ENCODE data around the gene CHCHD3. TPM values are rescaled to one million over a fixed set of nuclear protein-coding genes. Genes with fewer than 3 reads are reported as not detected.
A peak's percentile ranks its signal among the peaks of the same experiment; 100 is the strongest.
"Not testable (repeated sequence)": the region's sequence is repeated elsewhere in the genome, so short reads cannot be mapped to it uniquely, and the experiment has no call there.

CHCHD3 gene
- total RNA-seq, 8 experiments from 2014 or later: 74.5 to 122 (median 90.0) TPM

DNA sequence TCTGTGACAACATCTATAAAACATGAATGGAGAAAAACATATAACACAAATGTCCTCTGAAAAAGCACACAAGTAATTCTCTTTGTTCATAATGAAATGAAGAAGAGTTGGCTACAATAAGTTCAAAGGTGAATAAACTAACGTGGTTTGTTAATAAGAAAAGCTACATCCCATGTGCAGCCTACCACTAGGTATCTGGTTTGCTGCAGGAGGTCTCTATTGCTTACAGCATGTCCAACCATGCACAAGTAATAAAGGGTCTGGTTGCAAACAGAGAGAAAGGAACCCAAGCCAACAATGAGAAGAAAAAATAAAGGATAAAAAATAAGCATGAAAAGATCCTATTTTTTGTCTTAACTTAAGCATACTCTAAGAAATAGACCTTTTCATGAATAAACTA lies 139.2 kb downstream of the CHCHD3 start:
- Histone ChIP-seq H3K27ac (no peak overlapping the region), H3K4me1 (replicated peaks in 1 of 2) (peaks cover 0 to 4% of the 10 kb centered on the region in 2 donors), H3K4me3 (no peak overlapping the region)
- WGBS, 10 experiments: 50 to 90% (median 64%) methylated on average over 1 of the region's 1 CpG; no CpG with 5 or more reads in 2 of the 10 experiments
- in situ Hi-C loops (cut with MboI; ENCODE audit: low pct_unique_long_range_greater_than_20kb in 2 of 9, low sequenced_read_pairs in 9 of 9, unreplicated experiment in 9 of 9): no loop called here
- ATAC-seq (replicated peaks in 6 of 8): no peak

DNA sequence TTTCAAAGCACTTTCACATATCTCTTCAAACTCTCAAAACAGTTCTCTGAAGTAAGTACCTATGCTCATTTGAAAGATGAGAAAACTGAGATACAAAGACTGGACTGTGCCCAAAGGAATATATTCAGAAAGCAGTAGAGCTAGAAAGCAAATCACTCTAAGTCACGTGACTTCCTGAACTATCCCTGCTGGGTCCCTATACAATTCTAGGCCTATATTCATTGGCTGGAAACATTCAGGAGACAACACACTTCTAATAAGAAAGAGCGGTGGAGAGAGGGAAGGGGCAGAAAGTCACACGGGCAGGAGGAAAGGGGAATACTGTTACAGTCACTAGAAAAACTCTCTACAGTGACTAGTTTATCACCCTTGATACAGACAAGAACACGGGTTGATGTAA lies 140.0 kb downstream of the CHCHD3 start:
- ATAC-seq (replicated peaks in 6 of 8): no peak
- 80 to 100% (median 100%) methylated on average over 1 to 4 of the region's 4 CpGs; no CpG with 5 or more reads in 1 of the 10 experiments for WGBS, 10 experiments

DNA sequence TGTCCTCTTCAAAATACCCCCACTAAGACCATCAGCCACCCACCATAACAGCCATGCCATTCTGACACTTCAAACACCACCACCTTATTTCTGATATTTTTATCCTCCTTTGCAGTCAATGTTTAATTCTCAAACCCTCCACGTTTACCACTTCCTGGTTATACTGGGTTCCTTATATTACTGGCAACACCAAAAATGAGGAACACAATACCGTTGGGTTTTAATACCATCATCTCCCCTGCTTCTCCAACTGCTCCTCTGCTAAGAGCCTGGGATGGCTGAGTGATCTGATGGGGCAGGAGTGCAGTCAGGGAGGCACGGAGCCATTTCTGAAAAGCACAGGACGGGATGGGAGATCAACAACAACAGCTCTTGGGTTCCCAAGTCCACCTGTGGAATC lies 140.5 kb downstream of the CHCHD3 start:
- peaks cover 0 to 4% of the 10 kb centered on the region in 2 donors for H3K4me1 ChIP-seq (replicated peaks in 1 of 2)
- ATAC-seq (replicated peaks in 6 of 8): no peak
- in situ Hi-C loops (cut with MboI; ENCODE audit: low pct_unique_long_range_greater_than_20kb in 2 of 9, low sequenced_read_pairs in 9 of 9, unreplicated experiment in 9 of 9): no loop called here

More for the DNA sequence above, 140.0 kb downstream of the CHCHD3 start:
- Histone ChIP-seq H3K27ac (no peak overlapping the region), H3K4me3 (no peak overlapping the region), H3K4me1 (replicated peaks in 1 of 2) (peaks cover 0 to 4% of the 10 kb centered on the region in 2 donors)
- in situ Hi-C loops (cut with MboI; ENCODE audit: low pct_unique_long_range_greater_than_20kb in 2 of 9, low sequenced_read_pairs in 9 of 9, unreplicated experiment in 9 of 9): no loop called here

DNA sequence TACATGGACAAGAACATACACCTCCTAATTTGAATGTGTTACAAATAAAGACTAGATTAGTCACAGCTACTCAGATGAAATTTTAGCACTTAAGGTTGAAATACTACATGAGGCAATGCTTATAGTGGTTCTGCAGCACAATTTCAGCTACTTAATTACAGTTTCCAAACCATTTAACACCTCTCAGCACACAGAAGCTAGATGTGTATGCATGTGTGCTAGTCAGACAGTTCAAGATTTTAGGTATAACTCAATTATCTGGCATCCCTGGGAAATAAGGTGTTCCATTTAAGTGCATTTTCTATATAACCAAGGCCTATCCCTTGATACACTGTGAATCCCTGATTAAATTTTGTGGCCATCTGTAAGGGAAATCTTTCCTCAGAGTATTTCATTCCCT lies 141.8 kb downstream of the CHCHD3 start:
- Histone ChIP-seq H3K27ac (no peak overlapping the region), H3K4me1 (replicated peaks in 1 of 2) (peaks cover 0 to 4% of the 10 kb centered on the region in 2 donors), H3K4me3 (no peak overlapping the region)
- peak in 2 of 8 experiments; percentile 57 to 62 for ATAC-seq (replicated peaks in 6 of 8)
- in situ Hi-C loops (cut with MboI; ENCODE audit: low pct_unique_long_range_greater_than_20kb in 2 of 9, low sequenced_read_pairs in 9 of 9, unreplicated experiment in 9 of 9): no loop called here

More for the DNA sequence above, 140.5 kb downstream of the CHCHD3 start:
- H3K27ac ChIP-seq: no peak overlapping the region
- H3K4me3 ChIP-seq: no peak overlapping the region
- WGBS, 10 experiments: 81 to 100% (median 100%) methylated on average over 1 to 3 of the region's 4 CpGs; no CpG with 5 or more reads in 3 of the 10 experiments

- 50 to 100% (median 90%) methylated on average over 1 to 4 of the region's 4 CpGs for WGBS, 10 experiments
- H3K4me1 ChIP-seq (replicated peaks in 1 of 2): peaks cover 0 to 4% of the 10 kb centered on the region in 2 donors
- H3K4me3 ChIP-seq: no peak overlapping the region
- no peak overlapping the region for H3K27ac ChIP-seq
- no peak for ATAC-seq (replicated peaks in 6 of 8)
- in situ Hi-C loops (cut with MboI; ENCODE audit: low pct_unique_long_range_greater_than_20kb in 2 of 9, low sequenced_read_pairs in 9 of 9, unreplicated experiment in 9 of 9): no loop called here
Observed at GRCh38 chr7:132939495-132939894, 142.4 kb downstream of the CHCHD3 start.

GRCh38 chr7:132937286-132937685 lies 144.6 kb downstream of the CHCHD3 start:
- Histone ChIP-seq H3K4me1 (replicated peaks in 1 of 2) (peaks cover 4 to 6% of the 10 kb centered on the region in 2 donors), H3K27ac (no peak overlapping the region), H3K4me3 (no peak overlapping the region)
- in situ Hi-C loops (cut with MboI; ENCODE audit: low pct_unique_long_range_greater_than_20kb in 2 of 9, low sequenced_read_pairs in 9 of 9, unreplicated experiment in 9 of 9): no loop called here
- ATAC-seq (replicated peaks in 6 of 8): no peak

- Histone ChIP-seq H3K4me1 (replicated peaks in 1 of 2) (peaks cover 4 to 10% of the 10 kb centered on the region in 2 donors), H3K27ac (no peak overlapping the region), H3K4me3 (no peak overlapping the region)
- in situ Hi-C loops (cut with MboI; ENCODE audit: low pct_unique_long_range_greater_than_20kb in 2 of 9, low sequenced_read_pairs in 9 of 9, unreplicated experiment in 9 of 9): no loop called here
- ATAC-seq (replicated peaks in 6 of 8): no peak
- 100% methylated on average over 1 of the region's 1 CpG; no CpG with 5 or more reads in 8 of the 10 experiments for WGBS, 10 experiments
Observed at GRCh38 chr7:132935608-132936007, 146.3 kb downstream of the CHCHD3 start.

- no peak for ATAC-seq (replicated peaks in 6 of 8)
- Histone ChIP-seq H3K4me1 (replicated peaks in 1 of 2) (peaks cover 0 to 10% of the 10 kb centered on the region in 2 donors), H3K27ac (no peak overlapping the region), H3K4me3 (no peak overlapping the region)
- WGBS, 10 experiments: 100% methylated on average over 1 to 2 of the region's 2 CpGs; no CpG with 5 or more reads in 5 of the 10 experiments
- in situ Hi-C loops (cut with MboI; ENCODE audit: low pct_unique_long_range_greater_than_20kb in 2 of 9, low sequenced_read_pairs in 9 of 9, unreplicated experiment in 9 of 9): no loop called here
Observed at GRCh38 chr7:132934017-132934416, 147.9 kb downstream of the CHCHD3 start.

- in situ Hi-C loops (cut with MboI; ENCODE audit: low pct_unique_long_range_greater_than_20kb in 2 of 9, low sequenced_read_pairs in 9 of 9, unreplicated experiment in 9 of 9): no loop called here
- ATAC-seq (replicated peaks in 6 of 8): peak in 5 of 8 experiments; percentile 48 to 94 (median 73)
- Histone ChIP-seq H3K27ac (no peak overlapping the region), H3K4me1 (replicated peaks in 1 of 2) (peaks cover 0 to 10% of the 10 kb centered on the region in 2 donors), H3K4me3 (no peak overlapping the region)
- 38 to 100% (median 83%) methylated on average over 1 to 4 of the region's 4 CpGs; no CpG with 5 or more reads in 1 of the 10 experiments for WGBS, 10 experiments
Observed at GRCh38 chr7:132933072-132933458, 148.8 kb downstream of the CHCHD3 start.

GRCh38 chr7:132932296-132933071 lies 149.4 kb downstream of the CHCHD3 start:
- WGBS, 10 experiments: 45 to 97% (median 77%) methylated on average over 1 to 7 of the region's 7 CpGs
- Histone ChIP-seq H3K4me1 (replicated peaks in 1 of 2) (peaks cover 0 to 10% of the 10 kb centered on the region in 2 donors), H3K4me3 (no peak overlapping the region), H3K27ac (no peak overlapping the region)
- peak in 1 of 8 experiments; percentile 47 for ATAC-seq (replicated peaks in 6 of 8)
- in situ Hi-C loops (cut with MboI; ENCODE audit: low pct_unique_long_range_greater_than_20kb in 2 of 9, low sequenced_read_pairs in 9 of 9, unreplicated experiment in 9 of 9): no loop called here

- peaks cover 0 to 10% of the 10 kb centered on the region in 2 donors for H3K4me1 ChIP-seq (replicated peaks in 1 of 2)
- in situ Hi-C loops (cut with MboI; ENCODE audit: low pct_unique_long_range_greater_than_20kb in 2 of 9, low sequenced_read_pairs in 9 of 9, unreplicated experiment in 9 of 9): no loop called here
- WGBS, 10 experiments: 73 to 100% (median 80%) methylated on average over 1 to 4 of the region's 4 CpGs; no CpG with 5 or more reads in 2 of the 10 experiments
- no peak overlapping the region for H3K27ac ChIP-seq
- ATAC-seq (replicated peaks in 6 of 8): no peak
- no peak overlapping the region for H3K4me3 ChIP-seq
Observed at GRCh38 chr7:132930881-132931280, 151.0 kb downstream of the CHCHD3 start.

- ATAC-seq (replicated peaks in 6 of 8); H3K4me1 ChIP-seq (replicated peaks in 1 of 2); H3K27ac ChIP-seq; H3K4me3 ChIP-seq; in situ Hi-C loops (cut with MboI; ENCODE audit: low pct_unique_long_range_greater_than_20kb in 2 of 9, low sequenced_read_pairs in 9 of 9, unreplicated experiment in 9 of 9): not testable (repeated sequence)
- 83 to 100% (median 100%) methylated on average over 1 to 5 of the region's 5 CpGs; no CpG with 5 or more reads in 2 of the 10 experiments for WGBS, 10 experiments
Observed at GRCh38 chr7:132929944-132930343, 151.9 kb downstream of the CHCHD3 start.

DNA sequence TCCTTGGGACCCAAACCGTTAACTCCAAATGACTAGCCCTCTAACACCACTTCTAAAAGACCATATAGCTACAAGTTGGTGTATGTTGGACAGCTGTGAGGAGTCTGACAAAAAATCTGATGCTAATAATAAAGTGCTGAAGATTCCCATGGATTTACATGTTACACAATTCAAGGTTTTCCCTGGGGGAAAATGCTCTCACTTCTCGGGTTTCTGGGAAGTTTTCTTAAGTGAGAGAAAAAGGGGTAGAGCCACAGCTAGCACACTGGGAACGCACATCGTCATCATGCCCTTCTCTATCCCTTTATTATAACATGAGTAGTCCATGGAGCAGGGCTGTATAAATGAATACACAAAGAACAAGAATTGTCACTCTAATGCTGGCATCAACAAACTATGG lies 162.1 kb downstream of the CHCHD3 start:
- peak in 1 of 8 experiments; percentile 24 for ATAC-seq (replicated peaks in 6 of 8)
- no peak overlapping the region for H3K27ac ChIP-seq
- no peak overlapping the region for H3K4me3 ChIP-seq
- no peaks in the 10 kb centered on the region for H3K4me1 ChIP-seq (replicated peaks in 1 of 2)
- WGBS, 10 experiments: 74 to 100% (median 90%) methylated on average over 1 to 3 of the region's 4 CpGs; no CpG with 5 or more reads in 4 of the 10 experiments
- in situ Hi-C loops (cut with MboI; ENCODE audit: low pct_unique_long_range_greater_than_20kb in 2 of 9, low sequenced_read_pairs in 9 of 9, unreplicated experiment in 9 of 9): no loop called here

- H3K4me1 ChIP-seq (replicated peaks in 1 of 2): no peaks in the 10 kb centered on the region
- H3K4me3 ChIP-seq: no peak overlapping the region
- in situ Hi-C loops (cut with MboI; ENCODE audit: low pct_unique_long_range_greater_than_20kb in 2 of 9, low sequenced_read_pairs in 9 of 9, unreplicated experiment in 9 of 9): no loop called here
- 75 to 92% (median 86%) methylated on average over 1 to 2 of the region's 2 CpGs; no CpG with 5 or more reads in 1 of the 10 experiments for WGBS, 10 experiments
- ATAC-seq (replicated peaks in 6 of 8): no peak
- no peak overlapping the region for H3K27ac ChIP-seq
Observed at GRCh38 chr7:132915647-132916046, 166.2 kb downstream of the CHCHD3 start.

Data from motor neuron (in vitro differentiated cells).